Left lung (tissue), 10 donors: ENCODE data around the gene CCSER2. TPM values are rescaled to one million over a fixed set of nuclear protein-coding genes. Genes with fewer than 3 reads are reported as not detected.
A peak's percentile ranks its signal among the peaks of the same experiment; 100 is the strongest.

ENCODE experiments used
- ATAC-seq: fragments of 200-7000 bp; cut with Tn5 transposase; one replicate; pipeline ENCODE4 v1.9.1; 2020; ENCODE audit warnings: moderate library complexity
- DNase-seq, 4 donors: peaks; one replicate each; pipeline ENCODE4 v3.0.0-alpha.2; 2013 to 2020
- H3K27ac ChIP-seq, 2 donors: fragments of 200-600 bp; sonication (generic) in 1 of 2; one replicate each; pipeline versions ENCODE4 v1.5.0 to v1.8.0; 2020 to 2021
- H3K27me3 ChIP-seq, 2 donors: fragments of 200-600 bp; sonication (generic) in 1 of 2; one replicate each; pipeline versions ENCODE4 v1.5.0 to v1.8.0; 2020 to 2021
- H3K36me3 ChIP-seq, 2 donors: fragments of 200-600 bp; sonication (generic) in 1 of 2; one replicate each; pipeline versions ENCODE4 v1.5.0 to v1.8.0; 2020 to 2021
- H3K4me1 ChIP-seq, 2 donors: fragments of 200-600 bp; one replicate each; pipeline ENCODE4 v1.8.0; 2021
- H3K4me3 ChIP-seq, 2 donors: fragments of 200-600 bp; sonication (generic) in 1 of 2; one replicate each; pipeline versions ENCODE4 v1.5.0 to v1.8.0; 2020 to 2021; ENCODE audit warnings: mild to moderate bottlenecking in 1 of 2
- H3K9me3 ChIP-seq, 2 donors: fragments of 200-600 bp; sonication (generic) in 1 of 2; one replicate each; pipeline versions ENCODE4 v1.5.0 to v1.8.0; 2020 to 2021
- CTCF ChIP-seq, 2 donors: fragments of 200-600 bp; sonication (generic) in 1 of 2; IDR thresholded peaks; one replicate each; pipeline versions ENCODE4 v1.5.0 to v1.8.0; 2021; ENCODE audit warnings: antibody characterized with exemption in 2 of 2
- intact Hi-C, 2 donors: fragments of 100-400 bp; cut with DNase I; formaldehyde crosslinking; loops; one replicate each; pipeline versions ENCODE4 v1.11.2 to v1.14.2; 2022
- polyA plus RNA-seq, 6 donors: library from polyadenylated mRNA; unstranded; fragments of 120-200 nt; gene quantifications; one replicate each; pipeline ENCODE4 v1.2.1, GENCODE V29; 2013; ENCODE audit not compliant: insufficient read length in 6 of 6
- total RNA-seq, 2 donors: library from RNA; stranded (reverse); fragmentation: NEBNext Ultra II Directional; extraction: Animal tissue kit (Norgen Biotek cat#: 25700); gene quantifications; one replicate each; pipeline ENCODE4 v1.2.1, GENCODE V29; 2021
- donor health status: DM: no; HTN: yes; CAD: no.
- donor health status: DM: no; HTN: no; CAD: no.

Gene CCSER2
- total and polyA plus RNA-seq, 8 donors: 32.7 to 65.5 (median 37.9) TPM

- intact Hi-C loops: no loop called here
- H3K27me3 ChIP-seq: peaks cover 0 to 39% of the 10 kb centered on the region in 2 donors
- no peaks in the 10 kb centered on the region for H3K9me3 ChIP-seq
- no peaks in the 10 kb centered on the region for H3K36me3 ChIP-seq
- no peak for TF ChIP-seq CTCF (IDR thresholded peaks at IDR 0.05)
- H3K4me1 ChIP-seq: peaks cover 0 to 4% of the 10 kb centered on the region in 2 donors
- H3K4me3 ChIP-seq: no peak overlapping the region
- ATAC-seq (no peak), DNase-seq (no peak)
- H3K27ac ChIP-seq: no peak overlapping the region
Measured at GRCh38 chr10:84545651-84546050, 217.3 kb downstream of the CCSER2 start.

- ATAC-seq: peak; percentile 97
- Histone ChIP-seq H3K27ac (no peak overlapping the region), H3K36me3 (no peaks in the 10 kb centered on the region), H3K9me3 (no peaks in the 10 kb centered on the region), H3K4me1 (no peaks in the 10 kb centered on the region), H3K4me3 (no peak overlapping the region), H3K27me3 (peaks cover 0 to 31% of the 10 kb centered on the region in 2 donors)
- intact Hi-C loops: no loop called here
- TF ChIP-seq CTCF (IDR thresholded peaks at IDR 0.05): no peak
- peak in 1 of 4 donors; percentile 70 for DNase-seq
Measured at GRCh38 chr10:84546609-84547008, 218.2 kb downstream of the CCSER2 start.

- H3K36me3 ChIP-seq: no peaks in the 10 kb centered on the region
- peaks cover 0 to 29% of the 10 kb centered on the region in 2 donors for H3K27me3 ChIP-seq
- DNase-seq: no peak
- no peaks in the 10 kb centered on the region for H3K9me3 ChIP-seq
- H3K27ac ChIP-seq: no peak overlapping the region
- no peak for TF ChIP-seq CTCF (IDR thresholded peaks at IDR 0.05)
- no peak for ATAC-seq
- no peak overlapping the region for H3K4me3 ChIP-seq
- intact Hi-C loops: no loop called here
- no peaks in the 10 kb centered on the region for H3K4me1 ChIP-seq
Measured at GRCh38 chr10:84547616-84548015, 219.2 kb downstream of the CCSER2 start.

- Histone ChIP-seq H3K27me3 (peaks cover 0 to 29% of the 10 kb centered on the region in 2 donors), H3K27ac (no peak overlapping the region), H3K36me3 (no peaks in the 10 kb centered on the region), H3K9me3 (no peaks in the 10 kb centered on the region), H3K4me1 (no peaks in the 10 kb centered on the region), H3K4me3 (no peak overlapping the region)
- ATAC-seq (no peak), DNase-seq (no peak)
- intact Hi-C loops: no loop called here
- no peak for TF ChIP-seq CTCF (IDR thresholded peaks at IDR 0.05)
Measured at GRCh38 chr10:84548869-84549268, 220.5 kb downstream of the CCSER2 start.

GRCh38 chr10:84549368-84550165 lies 221.2 kb downstream of the CCSER2 start:
- H3K36me3 ChIP-seq: no peaks in the 10 kb centered on the region
- intact Hi-C loops: no loop called here
- no peak for ATAC-seq

More at GRCh38 chr10:84549368-84550165, 221.2 kb downstream of the CCSER2 start:
- H3K4me1 ChIP-seq: no peaks in the 10 kb centered on the region
- H3K27me3 ChIP-seq: peaks cover 0 to 29% of the 10 kb centered on the region in 2 donors
- no peak overlapping the region for H3K27ac ChIP-seq
- H3K4me3 ChIP-seq: no peak overlapping the region
- no peak for DNase-seq
- H3K9me3 ChIP-seq: no peaks in the 10 kb centered on the region
- TF ChIP-seq CTCF (IDR thresholded peaks at IDR 0.05): no peak
